OCI-LY3 (cell line): ENCODE measurements around the gene LRRFIP2.

Experiments
- H2AFZ ChIP-seq: fragments of 200-600, 300-600 bp; shearing (Covaris generic); 2 replicates; pipeline ENCODE4 v1.6.0; 2014; ENCODE audit warnings: antibody characterized with exemption, low read depth, low read length
- H3K27ac ChIP-seq: fragments of 200-600, 300-600 bp; sonication (generic); 2 replicates; pipeline ENCODE4 v1.5.1; 2014; ENCODE audit warnings: mild to moderate bottlenecking, low read length, moderate library complexity, mixed read lengths
- H3K27me3 ChIP-seq: fragments of 200-600, 300-600 bp; sonication (generic); 2 replicates; pipeline ENCODE4 v1.6.1; 2014; ENCODE audit warnings: low read depth, low read length, mixed read lengths
- H3K36me3 ChIP-seq: fragments of 200-600, 300-600 bp; sonication (generic); replicated peaks from 2 replicates; pipeline ENCODE3; 2014; ENCODE audit warnings: low read depth, low read length, mixed read lengths
- H3K4me1 ChIP-seq: fragments of 300-600, 200-600 bp; sonication (generic); 2 replicates; pipeline ENCODE4 v1.6.1; 2014; ENCODE audit warnings: low read length, mixed read lengths
- H3K4me2 ChIP-seq: fragments of 200-600, 300-600 bp; sonication (generic); 2 replicates; pipeline ENCODE4 v1.6.1; 2014; ENCODE audit warnings: low read length, mixed read lengths
- H3K4me3 ChIP-seq: fragments of 300-600, 200-600 bp; sonication (generic); 2 replicates; pipeline ENCODE4 v1.5.1; 2014; ENCODE audit warnings: antibody characterized with exemption, mild to moderate bottlenecking, low read length, moderate library complexity
- H3K79me2 ChIP-seq: fragments of 300-600, 200-600 bp; shearing (Covaris generic); 2 replicates; pipeline ENCODE4 v1.6.1; 2014; ENCODE audit warnings: mild to moderate bottlenecking, low read length, mixed read lengths
- H3K9ac ChIP-seq: fragments of 300-600, 200-600 bp; shearing (Covaris generic); 2 replicates; pipeline ENCODE4 v1.6.0; 2014; ENCODE audit warnings: mild to moderate bottlenecking, low read length, moderate library complexity
- H3K9me3 ChIP-seq: fragments of 200-600, 300-600 bp; shearing (Covaris generic); 2 replicates; pipeline ENCODE4 v1.6.1; 2014; ENCODE audit warnings: low read length, mixed read lengths; ENCODE audit not compliant: insufficient read depth
- H4K20me1 ChIP-seq: fragments of 200-600, 300-600 bp; sonication (generic); 2 replicates; pipeline ENCODE4 v1.6.1; 2016; ENCODE audit warnings: low read length, mixed read lengths; ENCODE audit not compliant: insufficient read depth
- CTCF ChIP-seq: fragments of 200-600, 300-600 bp; sonication (generic); IDR thresholded peaks from 2 replicates; pipeline ENCODE4 v1.5.1; 2014; ENCODE audit warnings: antibody characterized with exemption, low read length, low read depth
- EZH2phosphoT487 ChIP-seq: fragments of 200-600 bp; shearing (Covaris generic); IDR thresholded peaks from 2 replicates; pipeline ENCODE4 v1.6.1; 2018; ENCODE audit warnings: antibody characterized with exemption, mixed run types, low read depth

Gene LRRFIP2

GRCh38 chr3:37029111-37029510, 145.3 kb downstream of the LRRFIP2 start:
- Histone ChIP-seq H3K4me3 (no peak overlapping the region), H3K27ac (no peak overlapping the region), H4K20me1 (peaks cover 12% of the 10 kb centered on the region), H3K36me3 (peaks cover 76% of the 10 kb centered on the region), H3K9ac (no peak overlapping the region), H3K27me3 (no peaks in the 10 kb centered on the region), H2AFZ (no peak overlapping the region), H3K9me3 (no peaks in the 10 kb centered on the region), H3K79me2 (peaks cover 4% of the 10 kb centered on the region; the same call in 1 of the 2 replicates), H3K4me1 (peaks cover 16% of the 10 kb centered on the region), H3K4me2 (no peak overlapping the region)
- TF ChIP-seq EZH2phosphoT487 (no peak), CTCF (no peak)

- no peak overlapping the region for H3K4me2 ChIP-seq
- no peak for TF ChIP-seq EZH2phosphoT487
- no peak for TF ChIP-seq CTCF
- no peak overlapping the region for H3K4me3 ChIP-seq
- no peak overlapping the region for H3K9ac ChIP-seq
- H3K9me3 ChIP-seq: no peaks in the 10 kb centered on the region
- H3K79me2 ChIP-seq: peaks cover 4% of the 10 kb centered on the region; the same call in 1 of the 2 replicates
- H3K27me3 ChIP-seq: no peaks in the 10 kb centered on the region
- no peak overlapping the region for H2AFZ ChIP-seq
- H3K4me1 ChIP-seq: peaks cover 16% of the 10 kb centered on the region
- peaks cover 12% of the 10 kb centered on the region for H4K20me1 ChIP-seq
- peaks cover 75% of the 10 kb centered on the region for H3K36me3 ChIP-seq
- no peak overlapping the region for H3K27ac ChIP-seq
These were observed 146.1 kb downstream of the LRRFIP2 start for GRCh38 chr3:37028329-37028728.

- H3K4me1 ChIP-seq: peaks cover 16% of the 10 kb centered on the region
- no peaks in the 10 kb centered on the region for H3K27me3 ChIP-seq
- H3K79me2 ChIP-seq: peaks cover 4% of the 10 kb centered on the region; the same call in 1 of the 2 replicates
- H3K9me3 ChIP-seq: no peaks in the 10 kb centered on the region
- H2AFZ ChIP-seq: no peak overlapping the region
- peaks cover 75% of the 10 kb centered on the region for H3K36me3 ChIP-seq
- H3K9ac ChIP-seq: no peak overlapping the region
- H3K4me3 ChIP-seq: no peak overlapping the region
- TF ChIP-seq CTCF (no peak), EZH2phosphoT487 (no peak)
- peaks cover 8% of the 10 kb centered on the region for H4K20me1 ChIP-seq
- no peak overlapping the region for H3K4me2 ChIP-seq
- no peak overlapping the region for H3K27ac ChIP-seq
These were observed 147.5 kb downstream of the LRRFIP2 start for GRCh38 chr3:37026851-37027250.

- Histone ChIP-seq H3K4me3 (no peak overlapping the region), H3K27me3 (no peaks in the 10 kb centered on the region), H2AFZ (no peak overlapping the region), H3K36me3 (peaks cover 75% of the 10 kb centered on the region), H4K20me1 (peaks cover 8% of the 10 kb centered on the region), H3K27ac (no peak overlapping the region), H3K79me2 (peaks cover 4% of the 10 kb centered on the region; the same call in 1 of the 2 replicates), H3K9me3 (no peaks in the 10 kb centered on the region), H3K9ac (no peak overlapping the region), H3K4me1 (peaks cover 16% of the 10 kb centered on the region), H3K4me2 (no peak overlapping the region)
- TF ChIP-seq EZH2phosphoT487: no peak
- TF ChIP-seq CTCF: no peak
These were observed 148.6 kb downstream of the LRRFIP2 start for GRCh38 chr3:37025561-37026335.
